DMS153 (cell line): ENCODE results near the gene ZNF12.
"Not testable (repeated sequence)": the region's sequence is repeated elsewhere in the genome, so short reads cannot be mapped to it uniquely, and the experiment has no call there.

Experiments used
- DNase-seq: peaks from one replicate; lab custom pipeline; 2025; lab: John Stamatoyannopoulos, UW

ZNF12 gene

DNA sequence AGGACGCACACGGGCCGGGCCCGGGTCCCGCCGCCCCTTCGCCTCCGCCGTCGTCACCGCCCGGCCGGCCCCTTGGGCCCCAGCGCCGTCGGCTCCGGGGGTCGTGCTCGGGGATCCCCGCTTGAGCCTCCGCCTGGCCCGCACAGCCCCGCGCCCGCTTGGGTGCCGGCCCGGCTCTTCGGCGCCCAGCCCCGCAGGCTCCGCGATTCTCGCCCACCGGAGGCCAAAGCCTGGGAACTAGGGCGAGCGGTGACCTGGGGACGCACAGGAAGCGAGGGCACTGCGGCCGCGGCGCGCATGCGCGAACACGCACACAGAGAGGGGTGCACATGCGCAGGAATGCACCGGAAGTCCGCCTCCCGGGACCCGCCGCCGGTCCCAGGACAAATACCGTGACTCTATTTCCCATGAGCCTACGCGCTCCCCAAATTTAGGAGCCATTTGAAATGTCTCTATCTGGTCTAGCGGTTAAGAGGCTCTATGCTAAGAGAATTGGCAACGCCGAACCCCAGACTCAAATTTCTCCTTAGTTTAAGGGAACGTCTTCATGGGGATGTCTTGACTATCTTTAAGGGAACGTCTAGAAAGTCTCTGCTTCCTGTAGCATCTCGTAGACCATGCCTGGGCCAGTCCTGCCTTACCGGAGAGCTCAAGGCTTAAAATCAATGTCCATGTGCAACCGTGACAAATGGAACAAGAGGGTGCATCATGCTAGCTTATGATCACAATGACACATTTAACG lies at the start of gene ZNF12:
Gene ZNF12 (minus strand): TSS at position 282 of the 742 bp plus-strand sequence. CDS start 1,774 bp downstream, outside the sequence.
- DNase-seq = peak; percentile 89

DNA sequence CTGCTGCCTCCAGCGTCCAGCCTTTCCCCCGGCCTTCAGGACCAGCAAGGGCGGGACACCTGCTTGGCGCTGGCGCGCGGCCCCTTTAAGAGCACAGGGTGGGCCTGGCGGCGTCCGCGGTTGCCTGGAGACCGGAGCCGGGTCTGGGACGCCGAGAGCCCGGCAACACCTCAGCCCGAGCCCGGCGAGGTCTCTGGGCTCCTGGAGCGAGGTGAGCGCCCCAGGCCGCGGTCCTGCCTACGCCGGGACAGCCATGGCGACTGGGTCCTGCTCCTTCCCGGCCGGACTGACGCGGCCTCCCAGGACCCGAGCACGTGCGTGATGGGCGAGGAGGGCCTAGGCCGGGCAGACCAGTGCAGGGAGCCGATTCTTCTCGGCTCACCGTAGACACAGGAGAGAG lies 47.2 kb upstream of the ZNF12 start, which contains the start of gene RSPH10B2:
Gene RSPH10B2 (plus strand): TSS at position 140 of the 400 bp plus-strand sequence. CDS start 3,575 bp downstream, outside the sequence.
- DNase-seq = not testable (repeated sequence)

DNA sequence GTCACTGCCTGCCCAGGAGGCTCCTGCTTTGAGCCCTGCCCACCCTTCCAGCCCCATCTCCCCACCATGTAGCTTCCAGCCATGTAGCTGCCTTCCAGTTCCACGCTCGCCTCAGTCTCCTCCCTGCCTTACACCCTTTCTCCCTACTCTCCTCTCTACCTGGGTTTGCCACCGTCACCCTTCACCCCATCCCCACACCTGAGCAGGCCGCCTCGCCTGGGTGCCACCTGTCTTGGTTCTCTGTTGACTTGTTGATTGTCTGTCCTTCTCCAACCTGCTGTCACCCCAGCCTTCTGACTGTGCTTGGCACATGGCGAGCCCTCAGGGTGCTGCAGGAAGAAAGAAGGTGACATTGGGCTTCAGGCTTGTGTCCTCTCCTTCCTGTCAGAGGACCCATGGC lies 43.4 kb upstream of the ZNF12 start:
- not testable (repeated sequence) for DNase-seq

DNA sequence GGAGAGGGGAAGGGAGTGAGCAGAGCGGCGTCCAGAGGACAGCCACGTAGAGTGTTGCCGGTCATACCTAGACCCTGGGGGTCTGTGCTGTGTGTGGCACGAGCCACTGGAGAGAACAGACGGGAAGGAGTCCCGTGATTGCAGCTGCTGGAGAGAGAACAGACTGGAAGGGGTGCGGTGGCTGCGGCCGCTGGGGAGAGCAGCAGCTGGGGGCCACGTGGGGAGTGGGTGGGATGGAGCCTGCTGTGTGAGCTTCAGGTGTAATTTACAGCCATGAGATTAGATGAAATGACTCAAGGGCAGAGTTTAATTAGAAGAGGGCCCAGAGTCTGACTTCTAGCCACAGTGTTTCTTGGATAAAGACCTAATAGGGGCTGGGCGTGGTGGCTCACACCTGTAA lies 42.6 kb upstream of the ZNF12 start:
- DNase-seq = not testable (repeated sequence)

DNA sequence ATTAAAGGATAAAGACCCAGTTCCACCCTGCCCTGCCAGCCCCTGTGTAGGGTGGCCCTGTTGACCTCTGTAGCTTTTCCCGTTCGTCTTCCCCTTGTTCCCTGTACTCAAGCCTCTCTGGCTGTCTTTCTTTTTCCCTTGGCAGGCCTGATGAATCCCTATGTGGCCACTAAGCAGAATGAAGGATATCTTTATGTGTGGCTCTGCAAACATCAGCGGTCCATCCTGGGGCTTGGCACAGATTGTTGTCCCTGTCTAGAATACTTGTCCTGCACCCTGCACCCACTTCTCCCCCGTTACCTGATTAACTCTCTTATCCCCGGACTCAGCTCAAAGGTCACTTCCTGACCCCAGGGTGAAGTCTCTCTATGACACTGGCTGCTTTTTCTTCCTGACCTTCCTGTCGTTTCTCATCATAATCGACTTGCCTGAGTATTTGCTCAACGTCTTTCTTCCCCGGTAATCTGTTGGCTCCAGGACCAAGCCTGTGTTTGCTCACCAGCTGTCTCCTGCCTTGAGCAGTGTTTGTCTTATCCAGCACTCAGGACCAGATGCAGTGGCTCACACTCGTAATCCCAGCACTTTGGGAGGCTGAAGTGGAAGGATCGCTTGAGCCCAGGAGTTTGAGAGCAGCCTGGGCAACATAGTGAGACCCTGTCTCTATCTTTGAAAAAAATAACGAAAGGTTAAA lies 37.8 kb upstream of the ZNF12 start:
- not testable (repeated sequence) for DNase-seq

DNA sequence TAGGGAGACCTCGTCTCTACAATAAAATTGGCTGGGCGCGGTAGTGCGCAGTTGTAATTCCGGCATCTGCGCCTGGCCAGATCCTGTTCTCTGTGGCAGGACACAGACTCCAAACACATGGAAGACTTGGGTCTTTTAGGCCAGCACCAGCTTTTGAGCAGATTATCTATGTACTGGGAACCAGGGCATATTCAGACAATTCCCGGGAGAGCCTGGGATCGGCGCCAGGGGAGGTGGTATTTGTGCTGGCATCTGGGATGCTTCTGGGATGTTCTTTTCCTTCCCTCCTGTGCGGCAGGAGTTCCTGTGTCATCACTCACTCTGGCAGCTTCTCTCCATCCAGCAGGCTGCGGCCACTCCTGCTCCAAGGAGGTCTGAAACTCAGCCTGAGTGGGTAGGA lies 31.7 kb upstream of the ZNF12 start:
- not testable (repeated sequence) for DNase-seq

DNA sequence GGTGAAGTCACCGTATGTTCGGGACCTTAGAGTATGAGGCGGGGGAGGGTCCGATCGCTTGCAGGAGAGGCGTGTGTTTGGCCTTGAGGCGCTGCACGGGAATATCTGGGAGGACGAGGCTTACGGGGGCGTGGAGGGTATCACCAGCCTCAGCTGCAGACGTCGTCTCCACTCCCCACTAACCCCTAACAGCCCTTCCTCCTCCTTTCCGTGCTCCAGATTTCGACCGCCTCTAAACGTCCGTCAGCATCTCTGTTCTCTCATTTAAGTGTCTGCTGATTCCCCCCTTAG lies 23.5 kb upstream of the ZNF12 start:
- DNase-seq = no peak

DNA sequence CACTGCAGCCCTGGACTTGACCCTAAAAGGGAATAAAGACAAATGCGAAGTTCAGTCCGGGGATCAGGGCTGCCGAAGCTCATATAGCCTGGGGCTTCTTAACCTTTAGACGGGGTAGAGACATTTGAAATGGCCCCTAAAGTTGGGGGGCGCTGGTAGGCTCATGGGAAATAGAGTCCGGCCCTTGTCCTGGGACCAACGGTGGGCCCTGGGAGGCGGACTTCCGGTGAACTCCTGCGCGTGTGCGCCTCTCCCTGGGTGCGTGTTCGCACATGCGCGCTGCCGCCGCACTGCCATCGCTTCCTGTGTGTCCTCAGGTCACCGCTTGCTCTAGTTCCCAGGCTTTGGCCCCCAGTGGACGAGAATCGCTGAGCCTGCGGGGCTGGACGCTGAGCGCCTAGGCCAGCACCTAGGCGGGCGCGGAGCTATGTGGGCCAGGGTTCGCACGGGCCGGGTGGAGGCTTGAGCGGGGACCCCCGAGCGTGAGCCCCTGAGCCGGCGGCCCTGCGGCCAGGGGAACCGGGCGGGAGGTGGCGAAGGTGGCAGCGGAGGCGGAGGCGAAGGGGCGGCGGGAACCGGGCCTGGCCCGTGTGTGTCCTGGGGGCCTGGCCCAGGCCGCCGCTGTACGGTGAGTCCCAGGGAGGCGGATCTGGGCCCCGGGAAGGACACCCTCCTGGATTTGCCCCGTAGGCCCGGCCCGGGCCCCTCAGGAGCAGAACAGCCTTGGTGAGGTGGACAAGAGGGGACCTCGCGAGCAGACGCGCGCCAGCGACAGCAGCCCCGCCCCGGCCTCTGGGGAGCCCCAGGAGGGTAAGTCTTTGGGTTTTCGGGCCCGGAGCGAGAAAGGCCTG lies 23.0 kb upstream of the ZNF12 start:
- peak; percentile 87 for DNase-seq

DNA sequence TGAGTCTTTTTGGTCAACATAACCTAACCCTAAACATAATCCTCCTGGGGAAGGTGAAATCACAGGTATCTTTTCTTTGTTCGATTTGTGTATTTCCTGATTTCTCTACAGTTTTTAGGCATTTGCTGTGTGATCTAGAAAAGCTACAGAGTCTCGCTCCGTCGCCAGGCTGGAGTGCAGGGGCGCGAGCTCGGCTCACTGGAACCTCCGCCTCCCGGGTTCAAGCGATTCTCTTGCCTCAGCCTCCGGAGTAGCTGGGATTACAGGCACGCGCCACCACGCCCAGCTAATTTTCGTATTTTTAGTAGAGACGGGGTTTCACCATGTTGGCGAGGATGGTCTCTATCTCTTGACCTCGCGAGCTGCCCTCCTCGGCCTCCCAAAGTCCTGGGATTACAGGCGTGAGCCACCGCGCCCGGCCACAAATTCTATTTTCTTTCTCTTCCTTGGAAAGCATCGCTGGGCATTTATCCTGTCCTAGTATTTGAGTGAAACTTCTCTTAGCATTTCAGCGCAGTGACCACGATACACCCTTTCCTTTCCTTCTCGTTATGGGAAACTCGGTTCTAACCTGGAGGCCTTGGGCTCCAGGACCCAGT lies 22.2 kb upstream of the ZNF12 start:
- DNase-seq = not testable (repeated sequence)

DNA sequence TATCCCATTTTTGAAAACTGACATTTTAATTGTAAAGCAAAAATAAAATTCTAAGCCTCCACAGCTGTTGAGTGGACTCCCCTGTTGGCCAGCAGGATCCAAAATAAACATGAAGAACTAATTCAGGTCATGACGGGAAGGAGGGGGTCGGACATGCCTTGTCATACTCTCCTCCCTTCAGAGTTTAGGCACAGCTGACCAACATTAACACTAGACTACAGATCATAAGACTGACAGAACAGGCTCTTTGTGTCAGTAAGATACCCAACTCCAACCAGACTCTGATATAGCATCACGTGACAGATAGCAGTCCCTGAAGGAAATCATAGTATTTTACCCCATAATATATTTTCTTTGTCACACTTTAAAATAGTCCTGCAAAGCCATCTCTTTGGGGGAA lies 20.9 kb upstream of the ZNF12 start:
- DNase-seq = no peak

DNA sequence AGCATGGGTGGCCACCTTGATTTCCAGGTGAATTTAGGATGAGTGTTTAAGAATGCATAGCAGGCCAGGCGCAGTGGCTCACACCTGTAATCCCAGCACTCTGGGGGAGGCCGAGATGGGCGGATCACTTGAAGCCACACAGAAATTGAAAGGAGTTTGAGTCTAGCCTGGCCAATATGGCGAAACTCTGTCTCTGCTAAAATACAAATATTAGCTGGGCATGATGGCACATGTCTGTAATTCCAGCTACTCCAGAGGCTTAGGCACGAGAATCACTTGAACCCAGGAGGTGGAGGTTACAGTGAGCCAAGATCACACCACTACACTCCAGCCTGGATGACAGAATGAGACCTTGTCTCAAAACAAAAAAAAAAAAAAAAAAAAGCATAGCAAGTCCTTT lies 19.6 kb upstream of the ZNF12 start:
- DNase-seq = not testable (repeated sequence)

DNA sequence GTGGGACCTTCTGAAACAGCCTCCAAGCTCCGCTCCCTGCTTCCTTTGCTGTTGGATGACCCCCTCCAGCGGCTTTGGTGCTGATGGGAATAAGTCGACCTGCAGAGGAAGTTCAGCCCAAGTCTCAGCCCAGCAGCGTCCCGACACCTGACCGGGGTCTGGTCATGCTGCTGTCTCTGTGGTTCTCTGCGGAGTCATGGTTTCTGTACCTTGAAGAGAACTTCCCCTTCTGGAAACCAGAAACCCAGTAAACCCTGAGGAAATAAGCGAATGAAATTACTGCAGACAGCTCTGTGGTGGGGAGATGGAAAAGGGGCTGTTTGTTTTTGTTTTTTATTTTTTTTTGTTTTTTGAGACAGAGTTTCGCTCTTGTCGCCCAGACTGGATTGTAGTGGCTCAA lies 18.3 kb upstream of the ZNF12 start:
- no peak for DNase-seq

DNA sequence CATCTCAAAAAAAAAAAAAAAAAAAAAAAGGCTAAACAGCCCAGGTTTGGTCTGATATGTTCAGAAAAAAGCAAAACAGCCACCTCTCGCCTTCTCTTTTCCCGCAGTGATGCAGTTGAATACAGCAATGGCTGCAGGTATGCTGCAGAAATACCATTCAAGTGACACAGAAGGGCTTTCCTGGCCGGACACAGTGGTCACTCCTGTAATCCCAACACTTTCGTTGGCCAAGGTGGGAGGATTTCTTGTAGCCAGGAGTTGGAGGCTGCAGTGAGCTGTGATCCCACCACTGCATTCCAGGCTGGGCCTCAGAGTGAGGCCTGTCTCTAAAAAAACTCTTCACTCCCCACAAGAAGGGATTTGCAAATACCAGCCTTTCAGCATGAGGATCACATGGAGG lies 17.6 kb upstream of the ZNF12 start:
- DNase-seq = not testable (repeated sequence)

DNA sequence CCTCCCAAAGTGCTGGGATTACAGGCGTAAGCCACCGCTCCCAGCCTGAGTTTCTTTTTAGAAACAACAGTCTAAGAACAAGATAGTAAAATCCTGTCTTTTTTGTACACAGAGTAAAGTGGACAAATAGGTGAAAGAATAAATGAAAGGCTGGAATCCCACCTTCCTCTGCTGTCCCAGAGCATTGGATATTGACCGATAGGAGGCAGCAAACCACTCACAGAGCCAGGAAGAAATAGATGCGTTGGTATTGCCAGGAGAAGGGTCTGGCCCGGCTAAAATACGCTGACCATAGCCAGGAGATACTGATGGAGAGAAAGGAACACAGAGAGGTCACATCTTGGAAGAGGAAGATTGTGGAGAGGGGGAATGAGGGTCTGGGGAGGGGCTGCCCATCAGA lies 11.4 kb upstream of the ZNF12 start:
- DNase-seq = no peak

DNA sequence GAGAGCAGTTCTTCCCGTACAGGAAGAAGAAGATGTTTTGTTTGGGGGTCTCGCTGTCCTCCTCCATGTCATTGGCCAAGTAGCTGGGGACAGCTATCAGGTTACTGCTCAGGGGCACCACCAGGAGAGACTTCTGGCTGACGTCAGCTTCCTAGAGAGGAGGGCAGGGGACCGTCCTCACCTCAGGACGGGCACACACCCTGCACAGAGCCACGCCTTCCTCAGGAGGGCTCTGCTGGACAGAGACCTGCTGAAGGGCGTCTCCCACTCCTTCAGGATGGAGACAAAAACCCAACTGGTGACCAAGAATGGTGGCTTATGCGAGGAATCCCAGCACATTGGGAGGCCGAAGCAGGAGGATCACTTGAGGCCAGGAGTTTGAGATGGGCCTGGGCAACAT lies 9.2 kb upstream of the ZNF12 start:
- not testable (repeated sequence) for DNase-seq

DNA sequence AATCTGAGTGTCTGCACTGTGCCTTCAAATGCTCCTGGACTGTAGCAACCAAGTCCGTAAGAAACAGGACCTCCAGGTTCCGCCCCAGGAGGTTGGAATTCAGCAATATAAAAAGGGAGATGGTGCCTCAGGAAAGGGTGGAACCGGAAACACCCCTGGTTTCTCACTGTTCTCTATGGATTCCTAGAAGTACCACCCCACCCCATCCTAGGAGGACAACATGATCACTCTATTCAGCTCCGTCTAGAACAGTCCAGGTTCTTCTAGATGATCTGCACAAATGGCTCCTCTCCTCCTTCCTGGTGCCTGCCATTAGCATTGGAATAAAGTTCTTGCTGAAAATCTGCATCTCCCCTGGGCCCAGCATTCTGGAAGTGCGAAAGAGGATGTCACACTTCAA lies 7.6 kb upstream of the ZNF12 start:
- no peak for DNase-seq

DNA sequence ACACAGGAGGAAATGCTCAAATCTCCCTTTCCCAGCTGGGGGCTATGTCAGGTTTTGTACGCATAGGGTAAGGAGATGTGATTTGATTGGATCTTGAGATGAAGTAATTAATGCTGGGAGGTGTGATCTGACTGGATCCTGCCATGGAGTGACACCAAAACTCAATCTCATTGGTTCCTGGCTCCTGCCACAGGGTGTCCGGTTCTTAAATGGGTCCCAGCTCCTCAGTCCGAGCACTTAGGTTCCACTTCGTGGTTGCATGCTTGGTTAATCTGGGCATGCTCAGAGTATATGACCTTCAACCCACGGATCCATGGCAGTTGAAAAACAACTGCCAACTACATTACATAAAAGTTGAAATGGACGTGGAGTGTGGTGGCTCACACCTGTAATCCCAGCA lies 3.1 kb upstream of the ZNF12 start:
- DNase-seq = no peak

DNA sequence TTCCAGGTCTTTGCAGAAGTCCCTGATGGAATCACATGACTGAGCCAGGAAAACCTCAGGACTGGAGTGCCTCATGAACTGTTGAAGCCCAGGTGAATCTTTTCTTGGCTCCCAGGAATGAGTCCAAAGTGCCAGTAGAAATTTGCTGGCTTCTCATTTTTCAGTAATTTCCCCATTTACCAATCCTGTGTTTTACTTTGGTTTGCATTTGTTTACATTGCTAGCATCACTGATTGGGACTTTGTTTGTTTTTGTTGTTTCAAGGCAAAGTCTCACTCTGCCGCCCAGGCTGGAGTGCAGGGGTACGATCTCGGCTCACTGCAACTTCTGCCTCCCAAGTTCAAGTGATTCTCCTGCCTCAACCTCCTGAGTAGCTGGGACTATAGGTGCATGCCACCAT lies 1.6 kb upstream of the ZNF12 start:
- no peak for DNase-seq

DNA sequence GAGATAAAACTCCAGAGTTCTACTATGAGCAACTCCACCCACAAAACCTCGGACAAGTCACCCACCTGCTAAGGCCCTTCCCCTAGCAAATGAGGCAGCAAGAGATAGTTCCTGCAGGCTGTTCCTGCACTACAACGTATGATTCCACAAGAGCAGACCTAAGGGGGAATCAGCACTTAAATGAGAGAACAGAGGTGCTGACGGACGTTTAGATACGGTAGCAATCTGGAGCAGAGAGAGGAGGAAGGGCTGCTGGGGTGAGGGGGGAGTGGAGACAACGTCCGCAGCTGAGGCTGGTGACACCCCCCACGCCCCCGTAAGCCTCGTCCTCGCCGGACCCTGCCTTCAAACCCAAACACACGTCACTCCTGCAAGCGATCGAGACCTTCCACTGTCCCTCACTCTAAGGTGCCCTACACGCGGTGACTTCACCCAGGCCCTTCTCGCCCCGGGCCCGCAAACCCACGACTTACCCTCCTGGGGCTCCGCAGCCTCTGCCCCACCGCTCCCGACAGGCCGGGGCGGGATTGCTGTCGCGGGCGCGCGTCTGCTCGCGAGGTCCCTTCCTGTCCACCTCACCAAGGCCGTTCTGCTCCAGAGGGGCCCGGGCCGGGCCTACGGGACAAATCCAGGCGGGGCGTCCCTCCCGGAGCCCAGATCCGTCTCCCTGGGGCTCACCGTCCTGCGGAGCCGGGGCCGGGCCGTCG lies 635 bp downstream of the ZNF12 start:
- DNase-seq = no peak

DNA sequence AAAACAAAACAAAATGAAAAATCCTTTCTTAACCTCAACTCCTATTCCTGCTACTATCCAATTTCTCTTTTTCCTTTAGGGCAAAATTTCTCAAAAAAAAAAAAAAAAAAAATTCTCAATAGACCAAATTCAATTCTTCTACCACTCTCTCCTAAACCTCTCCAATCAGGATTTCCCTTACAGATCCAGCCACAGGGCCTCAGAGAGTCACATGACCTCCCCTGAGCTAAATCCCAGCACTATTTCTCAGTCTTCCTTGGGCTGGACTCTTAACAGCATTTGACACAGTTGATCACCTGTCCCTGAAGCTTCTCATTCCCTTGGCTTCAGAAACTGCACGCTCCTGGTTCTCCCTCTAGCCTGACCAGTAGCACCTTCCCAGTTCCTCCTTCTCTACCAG lies 4.9 kb downstream of the ZNF12 start:
- no peak for DNase-seq

DNA sequence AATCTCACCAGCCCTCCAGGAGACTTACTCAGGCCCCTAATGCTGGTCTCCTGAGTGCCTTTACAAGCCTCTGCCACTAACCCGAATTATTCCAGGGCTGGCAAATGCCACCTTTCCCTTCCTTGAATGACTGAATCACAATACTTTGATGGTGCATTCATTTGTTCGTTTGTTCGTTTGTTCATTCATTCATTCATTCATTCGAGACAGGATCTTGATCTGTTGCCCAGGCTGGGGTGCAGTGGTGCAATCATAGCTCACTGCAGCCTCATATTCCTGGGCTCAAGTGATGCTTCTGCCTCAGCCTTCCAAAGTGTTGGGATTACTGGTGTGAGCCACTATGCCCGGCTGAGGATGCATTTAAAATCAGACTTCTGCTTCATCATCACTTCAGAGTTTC lies 6.0 kb downstream of the ZNF12 start:
- no peak for DNase-seq
